ENCODE measurements around the gene SLA2. TPM values are rescaled to one million over a fixed set of nuclear protein-coding genes. Genes with fewer than 3 reads are reported as not detected.
A peak's percentile ranks its signal among the peaks of the same experiment; 100 is the strongest.

SLA2 gene
- total and polyA plus RNA-seq, 8 donors, result 0.87 to 1.8 (median 1.1) TPM

DNA sequence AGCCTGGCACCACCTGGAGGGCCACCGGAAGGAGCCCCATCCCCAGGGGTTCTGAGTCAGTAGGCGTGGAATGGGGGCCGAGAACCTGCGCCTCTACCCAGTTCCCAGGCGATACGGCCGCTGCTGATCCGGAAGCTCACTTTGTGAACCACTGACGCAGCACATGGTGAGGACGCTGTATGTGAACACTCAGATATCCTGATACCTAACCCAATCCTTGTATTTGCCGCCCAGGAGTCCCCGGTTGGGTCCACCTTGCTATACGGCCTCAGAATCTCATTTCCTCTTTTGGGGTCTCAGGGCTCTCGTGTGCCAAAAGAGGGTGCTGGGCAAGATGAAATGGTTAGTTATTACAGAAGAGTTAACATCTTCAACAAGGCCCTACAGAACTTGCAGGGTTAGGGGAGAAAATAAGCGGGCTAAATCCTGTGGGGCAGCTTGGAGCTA, 41.0 kb downstream of the SLA2 start:
- DNase-seq, result peak in 2 of 4 donors; percentile 62 to 80
- intact Hi-C loops (cut with DNase I), result no loop called here
- TF ChIP-seq, protein P1, sequence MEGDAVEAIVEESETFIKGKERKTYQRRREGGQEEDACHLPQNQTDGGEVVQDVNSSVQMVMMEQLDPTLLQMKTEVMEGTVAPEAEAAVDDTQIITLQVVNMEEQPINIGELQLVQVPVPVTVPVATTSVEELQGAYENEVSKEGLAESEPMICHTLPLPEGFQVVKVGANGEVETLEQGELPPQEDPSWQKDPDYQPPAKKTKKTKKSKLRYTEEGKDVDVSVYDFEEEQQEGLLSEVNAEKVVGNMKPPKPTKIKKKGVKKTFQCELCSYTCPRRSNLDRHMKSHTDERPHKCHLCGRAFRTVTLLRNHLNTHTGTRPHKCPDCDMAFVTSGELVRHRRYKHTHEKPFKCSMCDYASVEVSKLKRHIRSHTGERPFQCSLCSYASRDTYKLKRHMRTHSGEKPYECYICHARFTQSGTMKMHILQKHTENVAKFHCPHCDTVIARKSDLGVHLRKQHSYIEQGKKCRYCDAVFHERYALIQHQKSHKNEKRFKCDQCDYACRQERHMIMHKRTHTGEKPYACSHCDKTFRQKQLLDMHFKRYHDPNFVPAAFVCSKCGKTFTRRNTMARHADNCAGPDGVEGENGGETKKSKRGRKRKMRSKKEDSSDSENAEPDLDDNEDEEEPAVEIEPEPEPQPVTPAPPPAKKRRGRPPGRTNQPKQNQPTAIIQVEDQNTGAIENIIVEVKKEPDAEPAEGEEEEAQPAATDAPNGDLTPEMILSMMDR (IDR thresholded peaks at IDR 0.05), result no peak

GRCh38 chr20:36601540-36601939, 44.5 kb downstream of the SLA2 start:
- Histone ChIP-seq H3K36me3 (no peaks in the 10 kb centered on the region), H3K4me1 (peaks cover 7 to 23% of the 10 kb centered on the region in 2 donors), H3K27ac (no peak overlapping the region), H3K27me3 (no peaks in the 10 kb centered on the region), H3K9me3 (no peaks in the 10 kb centered on the region), H3K4me3 (no peak overlapping the region)
- no peak for DNase-seq
- intact Hi-C loops (cut with DNase I), result no loop called here
- ATAC-seq, result no peak
- TF ChIP-seq, protein P1 (IDR thresholded peaks at IDR 0.05), result no peak

More for the DNA sequence above, 41.0 kb downstream of the SLA2 start:
- Histone ChIP-seq H3K27me3 (no peaks in the 10 kb centered on the region), H3K36me3 (peaks cover 0 to 24% of the 10 kb centered on the region in 2 donors), H3K4me3 (peak overlapping the region; percentile 1 to 98), H3K9me3 (no peaks in the 10 kb centered on the region), H3K4me1 (peaks cover 18 to 36% of the 10 kb centered on the region in 2 donors), H3K27ac (peak overlapping the region; percentile 89 to 96)
- peak; percentile 9 for ATAC-seq

GRCh38 chr20:36599912-36600345, 46.1 kb downstream of the SLA2 start:
- intact Hi-C loops (cut with DNase I), result no loop called here
- Histone ChIP-seq H3K27ac (peak overlapping the region in 1 of 2 donors; percentile 45), H3K27me3 (no peaks in the 10 kb centered on the region), H3K9me3 (no peaks in the 10 kb centered on the region), H3K36me3 (no peaks in the 10 kb centered on the region), H3K4me1 (peaks cover 2 to 25% of the 10 kb centered on the region in 2 donors), H3K4me3 (no peak overlapping the region)
- no peak for DNase-seq
- TF ChIP-seq, protein P1 (IDR thresholded peaks at IDR 0.05), result no peak
- ATAC-seq, result no peak

GRCh38 chr20:36593347-36593929, 52.6 kb downstream of the SLA2 start:
- H3K36me3 ChIP-seq, result peaks cover 0 to 20% of the 10 kb centered on the region in 2 donors
- H3K27me3 ChIP-seq, result no peaks in the 10 kb centered on the region
- intact Hi-C loops (cut with DNase I), result loop anchor here in 1 of 2 donors (5.0 kb wide), 1 partner anchor 36 kb away; no protein-coding TSS in a partner anchor
- H3K9me3 ChIP-seq, result no peaks in the 10 kb centered on the region
- no peak overlapping the region for H3K4me3 ChIP-seq
- DNase-seq (no peak), ATAC-seq (no peak)
- TF ChIP-seq, protein P1 (IDR thresholded peaks at IDR 0.05), result no peak
- no peak overlapping the region for H3K27ac ChIP-seq
- H3K4me1 ChIP-seq, result peaks cover 0 to 16% of the 10 kb centered on the region in 2 donors

GRCh38 chr20:36591854-36592641, 53.9 kb downstream of the SLA2 start:
- DNase-seq (peak in 1 of 4 donors; percentile 55), ATAC-seq (peak; percentile 53)
- intact Hi-C loops (cut with DNase I), result loop anchor here in 1 of 2 donors (5.0 kb wide), 1 partner anchor 35 kb away; no protein-coding TSS in a partner anchor
- Histone ChIP-seq H3K27ac (peak overlapping the region in 1 of 2 donors; percentile 23), H3K36me3 (peaks cover 0 to 20% of the 10 kb centered on the region in 2 donors), H3K4me3 (no peak overlapping the region), H3K9me3 (no peaks in the 10 kb centered on the region), H3K27me3 (no peaks in the 10 kb centered on the region), H3K4me1 (peaks cover 0 to 19% of the 10 kb centered on the region in 2 donors)
- TF ChIP-seq, protein P1 (IDR thresholded peaks at IDR 0.05), result peak in 1 of 2 donors; percentile 28
